Tibial nerve (tissue), 4 donors: ENCODE data around the gene ALDH1A3. TPM values are rescaled to one million over a fixed set of nuclear protein-coding genes. Genes with fewer than 3 reads are reported as not detected.

Experiments used
- DNase-seq, 2 donors: peaks; one replicate each; pipeline ENCODE4 v3.0.0-alpha.2; 2019; ENCODE audit warnings: low spot score in 2 of 2
- H3K27ac ChIP-seq, 4 donors: fragments of 200-600 bp; sonication (generic) in 3 of 4; one replicate each; pipeline ENCODE4 v1.5.1; 2017 to 2019; ENCODE audit warnings: mild to moderate bottlenecking in 1 of 4
- H3K27me3 ChIP-seq, 2 donors: fragments of 200-600 bp; sonication (generic) in 1 of 2; one replicate each; pipeline versions ENCODE4 v1.5.1 to v1.6.0; 2017 to 2019
- H3K36me3 ChIP-seq, 3 donors: fragments of 200-600 bp; sonication (generic); one replicate each; pipeline ENCODE4 v1.5.1; 2018 to 2019
- H3K4me1 ChIP-seq, 4 donors: fragments of 200-600 bp; sonication (generic) in 3 of 4; one replicate each; pipeline ENCODE4 v1.5.1; 2017 to 2019
- H3K4me3 ChIP-seq, 4 donors: fragments of 200-600 bp; sonication (generic) in 3 of 4; one replicate each; pipeline ENCODE4 v1.5.1; 2017 to 2019; ENCODE audit warnings: mild to moderate bottlenecking in 1 of 4, moderate library complexity in 1 of 4
- H3K9me3 ChIP-seq, 4 donors: fragments of 200-600 bp; sonication (generic) in 3 of 4; one replicate each; pipeline ENCODE4 v1.5.1; 2017 to 2019
- EP300 ChIP-seq, 2 donors: sonication (generic); formaldehyde crosslinking; IDR thresholded peaks; one replicate each; pipeline ENCODE4 v1.6.1; 2017; ENCODE audit warnings: antibody characterized with exemption in 2 of 2, mild to moderate bottlenecking in 1 of 2
- POLR2A ChIP-seq, 2 donors: fragments of 450-650 bp; IDR thresholded peaks; one replicate each; pipeline ENCODE4 v1.6.1; 2017; ENCODE audit warnings: antibody characterized with exemption in 2 of 2, mild to moderate bottlenecking in 2 of 2, moderate library complexity in 2 of 2
- WGBS, 2 donors: methylation state at CpG; one replicate each; pipeline ENCODE4 v1.1.5; 2018; 5-methylcytosine and 5-hydroxymethylcytosine counted together
- total RNA-seq, 4 donors: library from RNA; depleted of rRNA; stranded (reverse); fragments of >200 nt; gene quantifications; one replicate each; pipeline ENCODE4 v1.1.0, GENCODE V29; 2016
- TF ChIP-seq, protein P1 (sequence below), 5 experiments: fragments of 200-600 bp in 3 of 5; fragments of 450-650 bp in 2 of 5; sonication (generic) in 3 of 5; IDR thresholded peaks; one replicate each; pipeline ENCODE4 v1.5.1; 2016 to 2019; ENCODE audit warnings: antibody characterized with exemption in 5 of 5, mild to moderate bottlenecking in 3 of 5, moderate library complexity in 2 of 5

Gene ALDH1A3
- total RNA-seq, 4 donors from 2014 or later: 30.6 to 69.6 (median 36.1) TPM

DNA sequence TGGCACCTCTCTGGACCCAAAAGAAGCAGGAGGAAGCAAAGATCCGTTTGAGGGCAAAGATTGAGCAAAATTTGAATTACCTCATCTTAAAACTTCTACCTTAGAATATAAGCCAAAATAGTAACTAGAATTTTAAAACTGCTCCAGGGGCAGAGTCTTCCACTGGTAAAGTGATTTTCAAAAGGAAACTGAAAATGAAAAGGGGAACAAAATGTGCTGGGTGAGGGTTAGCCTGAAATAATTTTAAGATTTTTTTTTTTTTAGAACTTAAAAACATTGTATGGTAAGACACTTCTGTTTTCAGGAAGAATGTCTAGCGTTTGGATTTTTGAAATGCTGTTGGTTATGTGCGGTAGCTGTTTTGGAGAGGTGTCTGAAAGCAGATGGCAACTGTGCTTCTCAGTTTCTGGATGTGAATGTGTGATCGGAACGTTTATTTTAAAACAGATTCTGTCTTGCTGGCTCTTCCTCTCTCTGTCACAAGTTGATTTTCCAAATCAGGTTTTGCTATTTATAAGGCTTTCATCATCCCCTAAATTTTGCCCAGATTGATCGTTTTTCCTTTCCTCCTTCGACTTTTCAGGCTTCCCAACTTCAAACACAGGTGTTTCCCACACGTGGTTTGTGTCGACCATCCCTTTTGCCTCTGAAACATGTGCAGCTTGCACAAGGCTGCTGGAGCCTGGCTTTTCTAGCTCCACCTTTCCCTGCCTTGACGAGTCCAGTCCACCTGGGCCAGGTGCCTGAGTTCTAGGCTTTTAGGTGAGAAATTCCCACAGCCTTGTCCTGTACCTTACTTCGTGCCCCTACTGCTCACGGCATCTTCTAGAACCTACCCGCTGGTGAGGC, 42.8 kb downstream of the ALDH1A3 start:
- Histone ChIP-seq H3K9me3 (no peaks in the 10 kb centered on the region), H3K4me3 (no peak overlapping the region), H3K36me3 (no peaks in the 10 kb centered on the region), H3K27ac (peak overlapping the region in 2 of 4 donors; percentile 2 to 49), H3K27me3 (peaks cover 0 to 6% of the 10 kb centered on the region in 2 donors), H3K4me1 (peaks cover 0 to 38% (median 11%) of the 10 kb centered on the region in 4 donors)
- WGBS, 2 donors: 74% methylated on average over 12 to 13 of the region's 13 CpGs
- no peak for DNase-seq
- TF ChIP-seq EP300 (IDR thresholded peaks at IDR 0.05) (no peak), POLR2A (IDR thresholded peaks at IDR 0.05) (no peak)
- TF ChIP-seq, protein P1, sequence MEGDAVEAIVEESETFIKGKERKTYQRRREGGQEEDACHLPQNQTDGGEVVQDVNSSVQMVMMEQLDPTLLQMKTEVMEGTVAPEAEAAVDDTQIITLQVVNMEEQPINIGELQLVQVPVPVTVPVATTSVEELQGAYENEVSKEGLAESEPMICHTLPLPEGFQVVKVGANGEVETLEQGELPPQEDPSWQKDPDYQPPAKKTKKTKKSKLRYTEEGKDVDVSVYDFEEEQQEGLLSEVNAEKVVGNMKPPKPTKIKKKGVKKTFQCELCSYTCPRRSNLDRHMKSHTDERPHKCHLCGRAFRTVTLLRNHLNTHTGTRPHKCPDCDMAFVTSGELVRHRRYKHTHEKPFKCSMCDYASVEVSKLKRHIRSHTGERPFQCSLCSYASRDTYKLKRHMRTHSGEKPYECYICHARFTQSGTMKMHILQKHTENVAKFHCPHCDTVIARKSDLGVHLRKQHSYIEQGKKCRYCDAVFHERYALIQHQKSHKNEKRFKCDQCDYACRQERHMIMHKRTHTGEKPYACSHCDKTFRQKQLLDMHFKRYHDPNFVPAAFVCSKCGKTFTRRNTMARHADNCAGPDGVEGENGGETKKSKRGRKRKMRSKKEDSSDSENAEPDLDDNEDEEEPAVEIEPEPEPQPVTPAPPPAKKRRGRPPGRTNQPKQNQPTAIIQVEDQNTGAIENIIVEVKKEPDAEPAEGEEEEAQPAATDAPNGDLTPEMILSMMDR (IDR thresholded peaks at IDR 0.05): no peak

DNA sequence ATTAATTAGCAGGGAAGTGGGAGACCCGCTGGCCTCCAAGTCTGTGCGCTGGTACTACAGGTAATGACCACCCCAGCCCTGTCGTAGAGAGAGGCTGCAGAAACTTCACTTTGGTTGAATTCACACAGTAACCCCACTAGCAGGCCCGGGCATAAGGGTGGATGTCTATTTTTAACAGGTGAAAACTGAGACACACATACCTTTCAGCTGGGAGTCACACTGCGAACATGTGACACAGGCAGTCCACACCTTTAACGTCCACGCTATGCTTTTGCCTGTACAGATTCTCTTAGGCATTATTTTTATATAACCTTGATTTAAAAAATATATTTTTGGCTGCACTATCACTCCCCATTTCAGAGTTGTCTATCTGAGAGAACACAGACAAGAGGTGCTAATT, 43.4 kb downstream of the ALDH1A3 start:
- WGBS, 2 donors: 89 to 92% methylated on average over 7 of the region's 7 CpGs
- no peak overlapping the region for H3K4me3 ChIP-seq
- H3K4me1 ChIP-seq: peaks cover 0 to 32% (median 9%) of the 10 kb centered on the region in 4 donors
- peaks cover 0 to 6% of the 10 kb centered on the region in 2 donors for H3K27me3 ChIP-seq
- H3K9me3 ChIP-seq: no peaks in the 10 kb centered on the region
- DNase-seq: no peak
- H3K36me3 ChIP-seq: no peaks in the 10 kb centered on the region
- TF ChIP-seq EP300 (IDR thresholded peaks at IDR 0.05): no peak
- TF ChIP-seq, protein P1 (IDR thresholded peaks at IDR 0.05): no peak
- no peak for TF ChIP-seq POLR2A (IDR thresholded peaks at IDR 0.05)
- peak overlapping the region in 2 of 4 donors; percentile 2 to 49 for H3K27ac ChIP-seq

- no peak overlapping the region for H3K4me3 ChIP-seq
- WGBS, 2 donors: 81 to 90% methylated on average over 5 of the region's 5 CpGs
- H3K9me3 ChIP-seq: no peaks in the 10 kb centered on the region
- H3K36me3 ChIP-seq: no peaks in the 10 kb centered on the region
- peaks cover 0 to 6% of the 10 kb centered on the region in 2 donors for H3K27me3 ChIP-seq
- no peak for DNase-seq
- no peak overlapping the region for H3K27ac ChIP-seq
- H3K4me1 ChIP-seq: peaks cover 0 to 23% (median 7%) of the 10 kb centered on the region in 4 donors
- TF ChIP-seq POLR2A (IDR thresholded peaks at IDR 0.05): no peak
- TF ChIP-seq, protein P1 (IDR thresholded peaks at IDR 0.05): no peak
- TF ChIP-seq EP300 (IDR thresholded peaks at IDR 0.05): no peak
Observed at GRCh38 chr15:100923902-100924301, 44.3 kb downstream of the ALDH1A3 start.

GRCh38 chr15:100924436-100924835, 44.8 kb downstream of the ALDH1A3 start:
- DNase-seq: no peak
- TF ChIP-seq, protein P1 (IDR thresholded peaks at IDR 0.05): no peak
- TF ChIP-seq POLR2A (IDR thresholded peaks at IDR 0.05) (no peak), EP300 (IDR thresholded peaks at IDR 0.05) (no peak)
- H3K36me3 ChIP-seq: peaks cover 0 to 5% (median 0%) of the 10 kb centered on the region in 3 donors
- no peak overlapping the region for H3K4me3 ChIP-seq
- H3K27ac ChIP-seq: no peak overlapping the region
- H3K9me3 ChIP-seq: no peaks in the 10 kb centered on the region
- H3K27me3 ChIP-seq: peaks cover 0 to 6% of the 10 kb centered on the region in 2 donors
- WGBS, 2 donors: 89 to 91% methylated on average over 11 of the region's 11 CpGs
- peaks cover 0 to 23% (median 7%) of the 10 kb centered on the region in 4 donors for H3K4me1 ChIP-seq

DNA sequence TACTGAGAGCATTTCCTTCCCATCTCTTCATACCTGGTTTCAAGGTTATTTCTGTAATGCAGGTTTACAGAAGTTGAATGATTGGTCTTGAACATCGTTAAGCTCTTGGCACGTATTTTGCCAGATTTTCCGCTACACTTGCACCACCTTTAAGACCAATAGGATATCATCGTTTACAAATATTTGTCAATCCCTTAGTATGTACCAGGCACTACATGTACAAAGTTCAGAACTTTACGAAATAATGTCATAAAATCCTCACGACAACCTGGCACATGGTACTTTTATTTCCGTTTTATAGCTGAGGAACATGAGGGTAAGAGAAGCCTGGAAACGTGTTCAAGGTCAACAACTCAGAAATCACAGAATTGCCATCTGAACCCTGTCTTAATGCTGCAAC, 45.8 kb downstream of the ALDH1A3 start:
- TF ChIP-seq POLR2A (IDR thresholded peaks at IDR 0.05) (no peak), EP300 (IDR thresholded peaks at IDR 0.05) (no peak)
- TF ChIP-seq, protein P1 (IDR thresholded peaks at IDR 0.05): no peak
- 90 to 91% methylated on average over 8 of the region's 8 CpGs for WGBS, 2 donors
- peaks cover 0 to 14% (median 6%) of the 10 kb centered on the region in 4 donors for H3K4me1 ChIP-seq
- H3K36me3 ChIP-seq: peaks cover 0 to 8% (median 0%) of the 10 kb centered on the region in 3 donors
- no peak overlapping the region for H3K27ac ChIP-seq
- no peak for DNase-seq
- H3K27me3 ChIP-seq: no peaks in the 10 kb centered on the region
- no peaks in the 10 kb centered on the region for H3K9me3 ChIP-seq
- H3K4me3 ChIP-seq: no peak overlapping the region
